Kidney capillary endothelial cell (primary cell): ENCODE results near the gene ADD2.
"Not testable (repeated sequence)": the region's sequence is repeated elsewhere in the genome, so short reads cannot be mapped to it uniquely, and the experiment has no call there.

Experiments used
- DNase-seq: peaks from one replicate; pipeline ENCODE4 v3.0.0-alpha.2; 2018; ENCODE audit warnings: low spot score

Gene ADD2

GRCh38 chr2:70751881-70752280 lies 16.1 kb downstream of the ADD2 start:
- no peak for DNase-seq

GRCh38 chr2:70750320-70750719 lies 17.7 kb downstream of the ADD2 start:
- no peak for DNase-seq

- no peak for DNase-seq
Measured at GRCh38 chr2:70748002-70748784, 19.8 kb downstream of the ADD2 start.

GRCh38 chr2:70747284-70747683 lies 20.7 kb downstream of the ADD2 start:
- no peak for DNase-seq

GRCh38 chr2:70746094-70746974 lies 21.7 kb downstream of the ADD2 start:
- DNase-seq: no peak

- DNase-seq: no peak
Measured at GRCh38 chr2:70745276-70745825, 22.6 kb downstream of the ADD2 start.

- no peak for DNase-seq
Measured at GRCh38 chr2:70744397-70744796, 23.6 kb downstream of the ADD2 start.

GRCh38 chr2:70743677-70744076 lies 24.3 kb downstream of the ADD2 start:
- DNase-seq: no peak

- no peak for DNase-seq
Measured at GRCh38 chr2:70743068-70743467, 24.9 kb downstream of the ADD2 start.

- not testable (repeated sequence) for DNase-seq
Measured at GRCh38 chr2:70739492-70739891, 28.5 kb downstream of the ADD2 start.

GRCh38 chr2:70738159-70738558 lies 29.8 kb downstream of the ADD2 start:
- no peak for DNase-seq

- no peak for DNase-seq
Measured at GRCh38 chr2:70735071-70735470, 32.9 kb downstream of the ADD2 start.

- no peak for DNase-seq
Measured at GRCh38 chr2:70733646-70734180, 34.3 kb downstream of the ADD2 start.

- no peak for DNase-seq
Measured at GRCh38 chr2:70732766-70733645, 35.0 kb downstream of the ADD2 start.

GRCh38 chr2:70730730-70731129 lies 37.3 kb downstream of the ADD2 start:
- no peak for DNase-seq

GRCh38 chr2:70729647-70730046 lies 38.4 kb downstream of the ADD2 start:
- DNase-seq: no peak

- DNase-seq: no peak
Measured at GRCh38 chr2:70728128-70728527, 39.9 kb downstream of the ADD2 start.

GRCh38 chr2:70726947-70727725 lies 40.9 kb downstream of the ADD2 start:
- peak; percentile 75 for DNase-seq

GRCh38 chr2:70725505-70725904 lies 42.5 kb downstream of the ADD2 start:
- DNase-seq: no peak

GRCh38 chr2:70724366-70724765 lies 43.6 kb downstream of the ADD2 start:
- no peak for DNase-seq
